ENCODE data around the gene PREP.

PREP gene

GRCh38 chr6:105304825-105305224 is 98.1 kb downstream of the PREP start:
- no peak for DNase-seq

GRCh38 chr6:105304366-105304765 is 98.5 kb downstream of the PREP start:
- DNase-seq: no peak

GRCh38 chr6:105302617-105303128 is 100.2 kb downstream of the PREP start:
- no peak for DNase-seq

- no peak for DNase-seq
These were observed 100.9 kb downstream of the PREP start for GRCh38 chr6:105301756-105302616.

- no peak for DNase-seq
These were observed 101.8 kb downstream of the PREP start for GRCh38 chr6:105301072-105301503.

GRCh38 chr6:105300090-105300489 is 102.8 kb downstream of the PREP start:
- no peak for DNase-seq

GRCh38 chr6:105294129-105294528 is 108.8 kb downstream of the PREP start:
- DNase-seq: no peak

- no peak for DNase-seq
These were observed 110.1 kb downstream of the PREP start for GRCh38 chr6:105292689-105293339.

GRCh38 chr6:105291525-105291924 is 111.4 kb downstream of the PREP start:
- DNase-seq: no peak

GRCh38 chr6:105282631-105283585 is 120.0 kb downstream of the PREP start:
- no peak for DNase-seq

- DNase-seq: no peak
These were observed 122.8 kb downstream of the PREP start for GRCh38 chr6:105280033-105280432.

GRCh38 chr6:105279463-105279862 is 123.4 kb downstream of the PREP start:
- no peak for DNase-seq

GRCh38 chr6:105278813-105279212 is 124.1 kb downstream of the PREP start:
- no peak for DNase-seq

- DNase-seq: no peak
These were observed 124.8 kb downstream of the PREP start for GRCh38 chr6:105278035-105278434.

- DNase-seq: no peak
These were observed 126.5 kb downstream of the PREP start for GRCh38 chr6:105276374-105276773.

GRCh38 chr6:105275542-105275941 is 127.3 kb downstream of the PREP start:
- no peak for DNase-seq

GRCh38 chr6:105274678-105275077 is 128.2 kb downstream of the PREP start:
- no peak for DNase-seq

- no peak for DNase-seq
These were observed 129.3 kb downstream of the PREP start for GRCh38 chr6:105273589-105273988.

- DNase-seq: no peak
These were observed 130.1 kb downstream of the PREP start for GRCh38 chr6:105272786-105273185.

GRCh38 chr6:105270511-105270910 is 132.4 kb downstream of the PREP start:
- no peak for DNase-seq

- DNase-seq: no peak
These were observed 133.5 kb downstream of the PREP start for GRCh38 chr6:105269390-105269789.

GRCh38 chr6:105263685-105264610 is 138.9 kb downstream of the PREP start:
- DNase-seq: no peak
